Heart right ventricle (tissue), 16 donors: ENCODE data around the gene SLC8A2. TPM values are rescaled to one million over a fixed set of nuclear protein-coding genes. Genes with fewer than 3 reads are reported as not detected.

Source experiments
- ATAC-seq, 8 donors: fragments of 200-7000 bp; cut with Tn5 transposase; one replicate each; pipeline ENCODE4 v1.9.1; 2020; ENCODE audit warnings: mild to moderate bottlenecking in 8 of 8, moderate library complexity in 8 of 8, moderate number of reproducible peaks in 1 of 8
- DNase-seq, 2 donors: peaks; one replicate each; pipeline ENCODE4 v3.0.0-alpha.2; 2020
- H3K27ac ChIP-seq, 10 donors: fragments of 200-600 bp; sonication (generic) in 2 of 10; one replicate each; pipeline versions ENCODE4 v1.5.0 to v1.8.0; 2020 to 2022; ENCODE audit warnings: mild to moderate bottlenecking in 3 of 10
- H3K27me3 ChIP-seq, 7 donors: fragments of 200-600 bp; one replicate each; pipeline ENCODE4 v1.8.0; 2021 to 2022; ENCODE audit warnings: mild to moderate bottlenecking in 2 of 7
- H3K36me3 ChIP-seq, 9 donors: fragments of 200-600 bp; sonication (generic) in 1 of 9; one replicate each; pipeline versions ENCODE4 v1.5.0 to v1.8.0; 2020 to 2022; ENCODE audit warnings: mild to moderate bottlenecking in 2 of 9
- H3K4me1 ChIP-seq, 9 donors: fragments of 200-600 bp; sonication (generic) in 1 of 9; one replicate each; pipeline versions ENCODE4 v1.5.0 to v1.8.0; 2020 to 2022; ENCODE audit warnings: mild to moderate bottlenecking in 4 of 9
- H3K4me3 ChIP-seq, 10 donors: fragments of 200-600 bp; sonication (generic) in 2 of 10; one replicate each; pipeline versions ENCODE4 v1.5.0 to v1.8.0; 2020 to 2022; ENCODE audit warnings: mild to moderate bottlenecking in 7 of 10, moderate library complexity in 2 of 10
- H3K9me3 ChIP-seq, 11 donors: fragments of 200-600 bp in 10 of 11; sonication (generic) in 2 of 11; one replicate each; pipeline versions ENCODE4 v1.5.0 to v1.8.0; 2013 to 2022; ENCODE audit warnings: mild to moderate bottlenecking in 2 of 11, control low read depth in 1 of 11, moderate library complexity in 1 of 11
- CTCF ChIP-seq, 9 donors: fragments of 200-600 bp; sonication (generic) in 2 of 9; IDR thresholded peaks; one replicate each; pipeline versions ENCODE4 v1.5.0 to v1.8.0; 2021 to 2022; ENCODE audit warnings: antibody characterized with exemption in 9 of 9, mild to moderate bottlenecking in 5 of 9, moderate library complexity in 1 of 9
- WGBS, 2 donors: extraction: QIAGEN DNeasy Blood & Tissue Kit; methylation state at CpG; one replicate each; pipeline ENCODE4 v1.1.7; 2013; ENCODE audit warnings: inconsistent platforms in 1 of 2; 5-methylcytosine and 5-hydroxymethylcytosine counted together
- intact Hi-C, 10 donors: fragments of 100-400 bp; cut with DNase I; formaldehyde crosslinking; loops; one replicate each; pipeline versions ENCODE4 v1.11.1 to v1.14.2; 2022
- long read RNA-seq, 3 donors: library from polyadenylated mRNA; unstranded; transcript quantifications; one replicate each; pipeline ENCODE4 v2.0.0, GENCODE V29; 2020 to 2021
- polyA plus RNA-seq, 2 donors: library from polyadenylated mRNA; stranded (reverse); fragments of 200-250 nt; gene quantifications; one replicate each; pipeline ENCODE4 v1.2.3, GENCODE V29; 2013
- total RNA-seq, 10 donors: library from RNA; stranded (reverse); fragmentation: NEBNext Ultra II Directional in 3 of 10; extraction: Animal tissue kit (Norgen Biotek cat#: 25700) in 3 of 10; gene quantifications; one replicate each; pipeline versions ENCODE4 v1.2.1 to v1.2.4, GENCODE V29; 2021 to 2023
- donor health status: Arrhythmogenic right ventricular cardiomyopathy.
- donor health status: ischemic (EF 13 %, LVEDD 7.1; RV severe dilation, severe dysfunction).
- donor health status: healthy with polysubstance abuse.
- donor health status: DM: no; HTN: yes; CAD: no.
- donor health status: DM: no; HTN: no; CAD: no.
- donor health status: ischemic (EF 25% LVEDD 6.9; RV normal size, moderate dysfunction).
- donor health status: ischemic (EF 25% LVEDD 5.7; RV mildly dilated, moderate dysfunction).
- donor health status: healthy.
- donor health status: DM: yes; HTN: yes; CAD: no.
- donor health status: Ischemic cardiomyopathy.
- donor health status: ischemic (EF 35%, LVEDD 5.7; RV mildly dilated, moderate dysfunction).
- donor health status: nonischemic (EF 11% LVEDD 7.7; RV severe dilation, severe dysfunction).
- donor health status: DM: yes; HTN: yes; CAD: no.
- donor health status: PGD.
- donor health status: ischemic (EF 29% LVEDD 5.4; RV normal size, mild dysfunction).
- donor health status: nonischemic (EF 23%, LVEDD 6.1; RV moderate dilation, normal function).

SLC8A2 gene
- total RNA-seq (under 1 TPM in 7 of 10 donors, not detected in 3; 0.11 to 0.64 (median 0.15) TPM), polyA plus RNA-seq (under 1 TPM; 0.03 to 0.22 TPM)
- long read RNA-seq, donor 1, result 0 reads
- long read RNA-seq, donor 2, result 0 reads
- long read RNA-seq, donor 3, result 0 reads

GRCh38 chr19:47471733-47472457 lies at the start of gene SLC8A2:
TSS of gene SLC8A2 (minus strand) at chr19:47471893. CDS start at chr19:47466403, 5,490 bp downstream.
- TF ChIP-seq CTCF (IDR thresholded peaks at IDR 0.05), result no peak
- Histone ChIP-seq H3K4me1 (peaks cover 0 to 12% (median 4%) of the 10 kb centered on the region in 9 donors), H3K27me3 (peaks cover 2 to 73% (median 51%) of the 10 kb centered on the region in 7 donors), H3K4me3 (peak within 1 kb of the TSS in 2 of 10 donors; percentile 17), H3K9me3 (no peaks in the 10 kb centered on the region), H3K36me3 (no peaks in the 10 kb centered on the region), H3K27ac (no peak within 1 kb of the TSS)
- ATAC-seq (peak; percentile 57 to 84 (median 79)), DNase-seq (peak; percentile 64 to 73)
- 3% methylated on average over 18 to 27 of the region's 29 CpGs for WGBS, 2 donors
- intact Hi-C loops, result no loop called here

GRCh38 chr19:47520839-47521238 lies 49.1 kb upstream of the SLC8A2 start:
- H3K36me3 ChIP-seq, result no peaks in the 10 kb centered on the region
- H3K4me1 ChIP-seq, result peaks cover 0 to 37% (median 21%) of the 10 kb centered on the region in 9 donors
- 48 to 57% methylated on average over 6 of the region's 6 CpGs for WGBS, 2 donors
- H3K9me3 ChIP-seq, result no peaks in the 10 kb centered on the region
- intact Hi-C loops, result loop anchor here in 5 of 10 donors (5.0 to 10.0 kb wide), 4 partner anchors 76 to 176 kb away; no protein-coding TSS in a partner anchor
- DNase-seq (no peak), ATAC-seq (peak in 1 of 8 donors; percentile 10)
- peaks cover 0 to 17% (median 0%) of the 10 kb centered on the region in 7 donors for H3K27me3 ChIP-seq
- H3K4me3 ChIP-seq, result no peak overlapping the region
- no peak for TF ChIP-seq CTCF (IDR thresholded peaks at IDR 0.05)
- peak overlapping the region in 2 of 10 donors; percentile 68 to 71 for H3K27ac ChIP-seq

GRCh38 chr19:47520343-47520806 lies 48.7 kb upstream of the SLC8A2 start:
- no peaks in the 10 kb centered on the region for H3K9me3 ChIP-seq
- no peak overlapping the region for H3K4me3 ChIP-seq
- no peak for DNase-seq
- H3K4me1 ChIP-seq, result peaks cover 0 to 40% (median 25%) of the 10 kb centered on the region in 9 donors
- ATAC-seq, result no peak
- H3K27ac ChIP-seq, result no peak overlapping the region
- H3K27me3 ChIP-seq, result peaks cover 0 to 17% (median 0%) of the 10 kb centered on the region in 7 donors
- no peak for TF ChIP-seq CTCF (IDR thresholded peaks at IDR 0.05)
- intact Hi-C loops, result loop anchor here in 5 of 10 donors (5.0 to 10.0 kb wide), 4 partner anchors 77 to 177 kb away; no protein-coding TSS in a partner anchor
- H3K36me3 ChIP-seq, result no peaks in the 10 kb centered on the region
- WGBS, 2 donors, result 81 to 84% methylated on average over 10 of the region's 10 CpGs

- WGBS, 2 donors, result 80 to 85% methylated on average over 9 of the region's 9 CpGs
- Histone ChIP-seq H3K36me3 (no peaks in the 10 kb centered on the region), H3K27me3 (peaks cover 0 to 17% (median 0%) of the 10 kb centered on the region in 7 donors), H3K4me3 (no peak overlapping the region), H3K4me1 (peaks cover 0 to 45% (median 29%) of the 10 kb centered on the region in 9 donors), H3K27ac (no peak overlapping the region), H3K9me3 (no peaks in the 10 kb centered on the region)
- ATAC-seq, result no peak
- intact Hi-C loops, result loop anchor here in 9 of 10 donors (2.0 to 10.0 kb wide), 9 partner anchors 37 to 178 kb away; partner anchors contain the start of genes BICRA (in 3 of the 9) and KPTN (in 1 of the 9)
- no peak for TF ChIP-seq CTCF (IDR thresholded peaks at IDR 0.05)
- no peak for DNase-seq
Observed at GRCh38 chr19:47518854-47519253, 47.2 kb upstream of the SLC8A2 start.
